Endothelial cell of umbilical vein (primary cell): ENCODE data around the gene ACSBG1. TPM values are rescaled to one million over a fixed set of nuclear protein-coding genes. Genes with fewer than 3 reads are reported as not detected.

Experiments
- BruUV-seq: library from RNA; stranded (reverse); fragments of 400-500 nt; replicated peaks from 2 replicates; lab custom pipeline; 2021; lab: Mats Ljungman, UMichigan
- CTCF ChIA-PET: fragments of 300-600, 350-600 bp; sonication (Branson Sonifier 250); formaldehyde crosslinking; loops from one replicate; lab custom pipeline; 2021; ENCODE audit warnings: antibody characterized with exemption, inconsistent platforms; lab: Charles Lee
- POLR2A ChIA-PET: fragments of 300-600, 350-600 bp; sonication (Branson Sonifier 250); formaldehyde crosslinking; loops from one replicate; lab custom pipeline; 2021; ENCODE audit warnings: antibody characterized with exemption, inconsistent platforms; lab: Charles Lee
- DNase-seq: peaks from one replicate; pipeline ENCODE4 v3.0.0-alpha.2; 2011; ENCODE audit warnings: low read depth, low spot score
- FAIRE-seq: peaks from 2 replicates; lab custom pipeline; 2011; peaks lifted over from hg19 to GRCh38; lab: Jason Lieb, UNC
- H2AFZ ChIP-seq: 2 replicates; pipeline ENCODE4 v1.6.0; 2012; ENCODE audit warnings: low read depth, low read length, control low read depth, inconsistent platforms
- H3K27ac ChIP-seq: 2 replicates; pipeline ENCODE4 v1.5.1; 2011; ENCODE audit warnings: low read depth, mild to moderate bottlenecking, control low read depth, low read length, moderate library complexity; ENCODE audit not compliant: insufficient read depth
- H3K27me3 ChIP-seq, 2 experiments: 2 replicates each; pipeline versions ENCODE4 v1.6.0 to v1.6.1; 2011; ENCODE audit warnings: low read length in 2 of 2, mixed read lengths in 1 of 2; ENCODE audit not compliant: control insufficient read depth in 2 of 2, insufficient read depth in 2 of 2
- H3K36me3 ChIP-seq, 2 experiments: 2 replicates in 1 of 2; 3 replicates in 1 of 2; pipeline ENCODE4 v1.5.1; 2011; ENCODE audit warnings: low read length in 2 of 2, mild to moderate bottlenecking in 1 of 2, moderate library complexity in 1 of 2; ENCODE audit not compliant: control insufficient read depth in 2 of 2, insufficient read depth in 2 of 2; ENCODE audit errors: extremely low read depth in 1 of 2
- H3K4me1 ChIP-seq: 3 replicates; pipeline ENCODE4 v1.5.1; 2011; ENCODE audit warnings: mild to moderate bottlenecking, low read length; ENCODE audit not compliant: control insufficient read depth, insufficient read depth; ENCODE audit errors: extremely low read depth
- H3K4me2 ChIP-seq: 2 replicates; pipeline ENCODE4 v1.6.1; 2011; ENCODE audit warnings: low read length, control low read depth, mixed read lengths; ENCODE audit not compliant: insufficient read depth
- H3K4me3 ChIP-seq, 3 experiments: fragments of 200-600 bp in 1 of 3; sonication (generic), shearing (Covaris generic) in 1 of 3; replicated peaks in 1 of 3; 2 replicates each; pipeline ENCODE4 v1.5.1; 2011 to 2016; ENCODE audit warnings: control low read depth in 3 of 3, low read length in 3 of 3, mild to moderate bottlenecking in 2 of 3, inconsistent platforms in 1 of 3, low read depth in 1 of 3, moderate library complexity in 1 of 3; ENCODE audit not compliant: insufficient read depth in 1 of 3
- H3K79me2 ChIP-seq: 2 replicates; pipeline ENCODE4 v1.6.0; 2012; ENCODE audit warnings: low read length, inconsistent platforms; ENCODE audit not compliant: control insufficient read depth, insufficient read depth
- H3K9ac ChIP-seq: replicated peaks from 2 replicates; pipeline ENCODE3; 2011; ENCODE audit warnings: low read length, control low read depth; ENCODE audit not compliant: insufficient read depth; ENCODE audit errors: extremely low read depth
- H3K9me1 ChIP-seq: replicated peaks from 3 replicates; pipeline ENCODE4 v1.6.0; 2011; ENCODE audit warnings: mild to moderate bottlenecking, low read length; ENCODE audit not compliant: control insufficient read depth, insufficient read depth; ENCODE audit errors: extremely low read depth
- H3K9me3 ChIP-seq: replicated peaks from 2 replicates; pipeline ENCODE4 v1.5.1; 2012; ENCODE audit warnings: low read length, inconsistent platforms; ENCODE audit not compliant: control insufficient read depth, insufficient read depth
- H4K20me1 ChIP-seq: replicated peaks from 2 replicates; pipeline ENCODE3; 2011; ENCODE audit warnings: mild to moderate bottlenecking, low read length; ENCODE audit not compliant: control insufficient read depth, insufficient read depth; ENCODE audit errors: extremely low read depth
- CTCF ChIP-seq, 2 donors: IDR thresholded peaks; 1 replicate in 1 of 2; 2 replicates in 1 of 2; pipeline ENCODE4 v1.5.1; 2011; ENCODE audit warnings: low read length in 2 of 2, mild to moderate bottlenecking in 2 of 2, moderate library complexity in 2 of 2, control low read depth in 1 of 2, inconsistent platforms in 1 of 2, low read depth in 1 of 2; ENCODE audit not compliant: insufficient read depth in 1 of 2; ENCODE audit errors: extremely low read depth in 1 of 2
- EZH2 ChIP-seq: IDR thresholded peaks from 2 replicates; pipeline ENCODE4 v1.6.1; 2012; ENCODE audit warnings: borderline replicate concordance, low read depth, mild to moderate bottlenecking, moderate library complexity, low read length, inconsistent platforms; ENCODE audit not compliant: severe bottlenecking
- FOS ChIP-seq: IDR thresholded peaks from 2 replicates; pipeline ENCODE4 v1.6.1; 2011; ENCODE audit warnings: mild to moderate bottlenecking, low read length, moderate library complexity, borderline replicate concordance; ENCODE audit not compliant: insufficient read depth
- GATA2 ChIP-seq: IDR thresholded peaks from 2 replicates; pipeline ENCODE4 v1.7.0; 2011; ENCODE audit warnings: low read depth, mild to moderate bottlenecking, moderate library complexity, mixed read lengths, low read length; ENCODE audit not compliant: insufficient read length, insufficient read depth
- JUN ChIP-seq: IDR thresholded peaks from 2 replicates; pipeline ENCODE4 v1.6.1; 2011; ENCODE audit warnings: borderline replicate concordance, low read depth; ENCODE audit not compliant: insufficient read length, insufficient read depth
- MAX ChIP-seq: IDR thresholded peaks from 2 replicates; pipeline ENCODE4 v1.6.1; 2011; ENCODE audit not compliant: insufficient read depth, insufficient read length
- MYC ChIP-seq: IDR thresholded peaks from one replicate; pipeline ENCODE4 v1.6.1; 2011; ENCODE audit warnings: mild to moderate bottlenecking, low read depth, low read length
- POLR2A ChIP-seq: IDR thresholded peaks from 2 replicates; pipeline ENCODE4 v1.6.1; 2012; ENCODE audit warnings: low read depth, mild to moderate bottlenecking, control low read depth, low read length
- POLR2AphosphoS5 ChIP-seq: IDR thresholded peaks from 2 replicates; pipeline ENCODE4 v1.6.1; 2012; ENCODE audit warnings: low read depth, mild to moderate bottlenecking, control low read depth, low read length, moderate library complexity; ENCODE audit not compliant: insufficient read depth
- dilution Hi-C: fragments of 300-500 bp; cut with MboI; formaldehyde crosslinking; loops from one replicate; pipeline ENCODE4 v1.15.0; 2019; ENCODE audit warnings: low sequenced_read_pairs; ENCODE audit not compliant: extremely low pct_ligation_motif_present
- intact Hi-C: fragments of 100-400 bp; cut with micrococcal nuclease; formaldehyde crosslinking; loops from one replicate; pipeline ENCODE4 v1.10.0; 2022
- polyA plus RNA-seq, 4 experiments: library from polyadenylated mRNA; depleted of rRNA in 3 of 4; stranded (reverse) in 3 of 4; unstranded in 1 of 4; fragments of >200 nt; gene quantifications; 2 replicates each; pipeline versions ENCODE4 v1.2.1 to v1.2.3, GENCODE V29; 2011 to 2012; ENCODE audit warnings: missing spikeins in 1 of 4
- total RNA-seq: library from RNA; stranded (reverse); gene quantifications from 2 replicates; pipeline ENCODE4 v1.2.3, GENCODE V29; 2021

ACSBG1 gene
- total and polyA plus RNA-seq, 2 donors (not counting 3 experiments of a cell fraction or from before 2014, with no cell fraction given): not detected

- POLR2A ChIA-PET: no interaction called here
- Histone ChIP-seq H3K36me3 (no peaks in the 10 kb centered on the region), H3K27me3 (peaks cover 4 to 7% of the 10 kb centered on the region in 2 experiments), H3K27ac (no peak overlapping the region), H3K9me3 (no peaks in the 10 kb centered on the region), H4K20me1 (no peaks in the 10 kb centered on the region), H3K9ac (no peak overlapping the region), H2AFZ (no peak overlapping the region), H3K9me1 (no peaks in the 10 kb centered on the region), H3K4me1 (no peaks in the 10 kb centered on the region), H3K4me2 (no peak overlapping the region), H3K79me2 (no peaks in the 10 kb centered on the region), H3K4me3 (no peak overlapping the region)
- no TSS peak for BruUV-seq
- CTCF ChIA-PET: interaction anchor here (0.8 to 1.4 kb wide), 3 partner anchors 16 to 224 kb away, joined by 3 read pairs; no protein-coding TSS in a partner anchor
- intact Hi-C loops (no loop called here), dilution Hi-C loops (no loop called here)
- DNase-seq: no peak
- no peak for FAIRE-seq
- no peak for TF ChIP-seq MYC
- no peak for TF ChIP-seq GATA2
- no peak for TF ChIP-seq FOS
- no peak for TF ChIP-seq CTCF (IDR thresholded peaks at IDR 0.05; ENCODE audit: extremely low read depth in 1 of 2, insufficient read depth in 1 of 2, low read depth in 1 of 2, low read length in 2 of 2)
- no peak for TF ChIP-seq EZH2
- TF ChIP-seq MAX: no peak
- no peak for TF ChIP-seq POLR2A
- no peak for TF ChIP-seq JUN
- TF ChIP-seq POLR2AphosphoS5: no peak
Observed at GRCh38 chr15:78224023-78224411, 10.3 kb downstream of the ACSBG1 start.
